DMS 273 treated with DMSO at 0.1 percent for 48 hours (cell line): ENCODE data around the gene CPD.
"Not testable (repeated sequence)": the region's sequence is repeated elsewhere in the genome, so short reads cannot be mapped to it uniquely, and the experiment has no call there.

ENCODE experiments used
- DNase-seq: peaks from one replicate; lab custom pipeline; 2025; lab: John Stamatoyannopoulos, UW

Gene CPD

DNA sequence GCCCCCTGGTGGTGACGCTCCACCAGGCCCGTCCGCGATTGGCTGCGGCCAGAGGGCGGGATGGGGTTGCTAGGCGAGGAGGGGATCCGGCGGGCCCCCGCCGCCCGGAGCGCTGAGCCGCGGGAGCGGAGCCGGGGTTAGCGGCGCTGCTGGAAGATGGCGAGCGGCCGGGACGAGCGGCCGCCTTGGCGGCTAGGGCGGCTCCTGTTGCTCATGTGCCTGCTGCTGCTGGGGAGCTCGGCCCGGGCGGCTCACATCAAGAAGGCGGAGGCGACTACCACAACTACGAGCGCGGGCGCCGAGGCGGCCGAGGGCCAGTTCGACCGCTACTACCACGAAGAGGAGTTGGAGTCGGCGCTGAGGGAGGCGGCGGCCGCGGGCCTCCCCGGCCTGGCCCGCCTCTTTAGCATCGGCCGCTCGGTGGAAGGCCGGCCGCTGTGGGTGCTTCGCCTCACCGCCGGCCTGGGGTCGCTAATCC lies at the start of gene CPD:
TSS of gene CPD (plus strand) at position 103 of the 478 bp plus-strand sequence. CDS start at position 157, 54 bp downstream.
- peak; percentile 84 for DNase-seq

DNA sequence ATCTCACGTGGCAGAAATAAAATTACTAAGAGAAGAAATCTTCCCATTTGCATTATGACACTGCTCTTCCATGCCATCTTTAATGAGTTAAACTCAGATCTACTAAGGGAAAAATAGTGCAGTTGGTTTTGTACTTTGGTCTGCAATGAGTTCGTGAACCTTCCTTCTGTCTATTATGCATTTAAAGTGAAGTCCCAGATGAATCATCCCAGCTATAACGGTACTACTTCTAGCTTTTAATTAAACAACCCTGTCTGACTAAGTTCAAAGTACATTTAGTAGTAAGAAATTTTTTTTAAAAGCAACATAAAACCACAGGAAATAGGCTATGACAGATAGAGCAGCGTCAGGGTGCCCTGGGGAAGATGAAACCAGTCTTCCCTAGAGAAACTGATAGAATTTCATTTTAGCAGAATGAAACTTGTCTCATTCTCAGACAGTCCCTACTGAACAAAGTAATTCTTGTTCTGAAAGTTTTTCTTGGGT lies 46.6 kb upstream of the CPD start:
- DNase-seq, result no peak

DNA sequence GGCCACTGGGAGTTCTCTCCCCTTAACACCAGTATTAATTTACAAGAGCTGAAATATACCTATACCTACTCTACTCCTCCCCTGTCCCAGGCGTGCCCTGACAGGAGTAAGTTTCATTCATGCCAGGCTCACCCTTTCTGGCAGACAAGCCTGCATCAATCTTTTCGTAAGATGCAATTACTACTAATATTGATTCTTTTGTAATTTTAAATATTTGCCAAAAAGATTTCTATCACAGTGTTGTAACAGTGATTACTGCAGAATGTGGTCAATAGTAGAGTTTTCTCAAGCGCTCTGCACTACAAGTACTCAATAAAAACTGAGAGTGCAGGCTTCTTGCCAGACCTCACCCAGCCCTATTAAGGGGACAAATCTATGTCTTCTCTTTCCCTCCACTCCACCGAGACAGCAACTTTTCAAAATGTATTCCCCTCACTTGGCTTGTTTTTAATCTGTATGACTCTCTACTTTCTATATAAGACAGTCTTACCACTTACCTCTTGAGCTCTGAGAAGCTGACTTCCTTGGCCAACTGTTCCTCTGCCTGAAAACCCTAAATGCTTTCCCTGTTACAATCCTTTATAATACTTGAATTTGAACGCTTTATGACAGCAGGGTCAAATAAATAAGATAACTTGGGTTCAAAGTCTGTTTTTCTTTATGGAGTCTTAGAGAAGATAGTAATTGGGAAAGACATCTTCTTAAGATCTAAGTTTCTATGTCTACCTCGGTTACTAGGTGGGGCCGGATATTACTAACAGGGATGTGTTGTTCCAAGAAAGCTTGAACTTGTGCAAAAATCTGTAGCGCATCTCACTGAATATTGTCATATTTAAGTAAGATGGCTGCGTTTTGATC lies 45.0 kb upstream of the CPD start, which contains the start of gene TMIGD1:
TSS of gene TMIGD1 (minus strand) at position 555 of the 858 bp plus-strand sequence. CDS start 1,924 bp downstream, outside the sequence.
- no peak for DNase-seq

DNA sequence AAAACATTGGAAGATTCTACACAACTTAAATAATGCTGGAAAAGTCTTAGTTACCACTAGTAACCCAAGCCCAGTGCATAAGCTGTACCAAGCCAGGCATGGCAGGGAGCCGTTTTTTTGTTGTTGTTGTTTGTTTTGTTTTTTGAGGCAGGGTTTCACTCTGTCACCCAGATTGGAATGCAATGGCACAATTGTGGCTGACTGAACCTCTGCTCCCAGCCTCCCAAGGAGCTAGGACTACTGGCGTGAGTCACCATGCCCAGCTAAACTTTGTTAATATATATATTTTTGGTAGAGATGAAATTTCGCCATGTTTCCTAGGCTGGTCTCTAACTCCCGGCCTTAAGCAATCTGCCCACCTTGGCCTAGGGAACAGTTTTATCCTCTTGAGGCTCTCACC lies 44.3 kb upstream of the CPD start:
- DNase-seq, result no peak

DNA sequence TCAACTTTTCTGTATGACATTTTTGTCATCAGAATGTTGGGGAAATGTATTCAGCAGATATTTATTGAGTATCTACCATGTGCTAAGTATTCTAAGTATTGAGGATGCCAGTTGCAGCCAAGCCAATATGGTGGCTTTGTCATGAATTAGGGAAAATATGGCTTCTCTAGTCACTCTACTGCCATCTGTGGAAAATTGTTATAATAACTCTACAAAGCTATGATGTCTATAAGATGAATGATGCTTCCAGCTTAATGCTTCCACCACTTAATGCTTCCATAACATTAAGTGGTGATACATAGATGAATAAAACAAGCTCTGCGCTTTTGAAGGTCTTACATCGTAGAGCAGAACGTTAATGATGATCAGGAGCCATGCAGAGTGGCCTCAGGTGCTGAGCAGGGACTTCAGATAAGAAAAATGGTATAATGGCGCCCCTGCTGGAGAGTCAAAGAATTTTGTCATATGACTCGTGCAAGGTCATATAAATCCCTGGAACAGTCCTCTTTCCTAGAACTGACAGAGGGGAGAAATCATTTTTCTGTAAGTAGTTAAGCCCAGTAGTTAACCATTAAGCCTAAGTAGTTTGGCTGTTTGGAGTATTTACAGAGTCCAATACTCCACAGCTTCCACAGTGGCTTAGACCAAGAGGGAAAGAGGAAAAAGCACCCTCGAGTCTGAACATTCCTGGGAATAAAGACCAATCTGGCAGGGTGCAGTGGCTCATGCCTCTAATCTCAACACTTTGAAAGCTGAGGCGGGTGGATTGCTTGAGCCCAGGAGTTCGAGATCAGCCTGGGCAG lies 42.2 kb upstream of the CPD start:
- DNase-seq, result peak; percentile 71

DNA sequence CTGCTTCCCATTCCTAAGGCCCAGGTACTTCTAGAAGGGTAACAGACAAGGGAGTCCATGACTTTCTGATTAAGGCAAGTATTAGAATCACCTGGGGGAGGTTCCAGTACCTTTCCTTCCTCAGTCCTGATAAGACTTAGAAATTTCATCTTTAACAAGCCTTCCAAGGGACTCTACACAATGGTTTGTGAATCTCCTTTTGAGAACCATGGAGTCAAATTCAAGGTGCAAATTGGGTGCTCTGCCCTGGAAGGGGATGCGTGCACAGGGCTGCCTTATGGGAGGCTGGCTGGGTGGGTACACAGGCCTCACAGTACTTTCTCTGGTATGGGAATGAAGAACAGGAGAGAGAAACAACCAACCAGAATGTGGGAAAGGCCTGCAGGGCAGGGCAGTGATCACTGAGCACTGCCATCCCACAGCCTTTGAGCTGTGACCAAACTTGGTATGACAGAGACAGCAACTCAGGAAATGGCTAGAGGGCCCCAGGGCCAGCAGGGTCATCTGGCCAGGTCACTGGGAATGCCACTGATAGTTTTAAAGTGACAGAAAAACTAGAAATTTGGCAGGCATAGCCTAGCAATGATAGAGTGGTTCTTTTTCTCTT lies 41.2 kb upstream of the CPD start:
- no peak for DNase-seq

DNA sequence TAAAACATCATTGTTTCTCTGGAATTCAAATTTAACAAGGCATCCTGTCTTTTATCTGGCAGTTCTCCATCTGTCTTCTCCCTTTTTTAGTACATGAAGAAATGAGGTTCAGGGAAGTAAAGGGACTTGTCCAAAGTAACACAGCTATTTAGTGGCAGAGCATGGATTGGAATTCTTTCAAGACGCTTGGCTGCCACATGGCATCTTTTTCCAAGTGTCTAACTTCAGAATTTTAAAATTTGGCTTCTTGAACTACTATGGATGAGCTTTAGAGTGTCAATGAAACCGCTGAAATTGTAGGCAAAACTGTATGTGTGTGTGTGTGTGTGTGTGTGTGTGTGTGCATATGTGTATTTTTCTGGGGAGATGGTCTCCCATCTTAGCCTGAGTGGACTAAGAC lies 39.6 kb upstream of the CPD start:
- no peak for DNase-seq

DNA sequence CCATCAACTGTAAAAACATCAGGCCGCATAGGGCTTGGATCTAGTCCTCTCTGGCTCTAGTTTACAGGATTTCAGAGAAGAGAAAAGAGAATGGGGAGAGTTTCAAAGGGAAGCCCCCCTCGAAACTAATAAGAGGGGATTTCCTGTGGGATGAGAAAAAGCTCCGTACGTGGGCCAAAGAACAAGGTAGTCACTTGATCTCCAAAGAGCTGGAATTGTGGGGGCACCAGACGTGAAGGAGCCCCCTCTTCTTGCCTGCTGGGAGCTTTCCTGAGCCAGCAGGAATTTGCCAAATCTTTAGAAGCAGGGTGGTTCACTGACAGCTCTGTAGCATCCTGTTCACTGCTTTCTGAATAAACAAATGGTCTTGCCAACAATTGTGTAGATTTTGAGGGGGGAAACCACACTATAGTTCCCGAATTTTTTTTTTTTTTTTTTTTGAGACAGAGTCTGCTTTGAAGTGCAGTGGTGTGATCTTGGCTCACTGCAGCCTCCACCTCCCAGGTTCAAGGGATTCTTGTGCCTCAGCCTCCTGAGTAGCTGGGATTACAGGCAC lies 37.8 kb upstream of the CPD start:
- DNase-seq, result no peak

DNA sequence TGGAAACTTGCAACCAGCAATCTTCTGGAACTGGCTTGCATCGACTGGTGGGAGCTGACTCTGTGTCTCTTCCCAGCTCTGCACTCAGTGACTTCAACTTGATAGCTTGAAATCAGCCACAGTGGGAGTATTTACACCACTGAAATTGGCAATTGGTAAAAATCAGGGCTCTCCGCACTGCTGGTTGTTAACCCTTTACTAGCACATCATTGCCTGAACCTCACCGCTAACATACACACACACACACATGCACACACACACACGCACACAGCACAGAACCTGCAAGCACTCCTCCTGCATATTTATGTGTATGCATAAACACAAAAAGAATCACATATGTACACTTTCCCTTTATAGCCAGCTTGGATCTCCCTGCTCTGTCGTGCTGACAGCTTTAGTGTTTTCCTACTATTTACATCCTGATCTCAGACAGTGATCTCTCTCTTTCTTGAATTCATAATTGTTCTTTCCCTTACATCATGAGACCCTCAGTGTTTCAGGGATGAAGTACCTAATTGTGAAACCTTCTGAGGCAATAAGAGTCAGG lies 37.0 kb upstream of the CPD start:
- no peak for DNase-seq

DNA sequence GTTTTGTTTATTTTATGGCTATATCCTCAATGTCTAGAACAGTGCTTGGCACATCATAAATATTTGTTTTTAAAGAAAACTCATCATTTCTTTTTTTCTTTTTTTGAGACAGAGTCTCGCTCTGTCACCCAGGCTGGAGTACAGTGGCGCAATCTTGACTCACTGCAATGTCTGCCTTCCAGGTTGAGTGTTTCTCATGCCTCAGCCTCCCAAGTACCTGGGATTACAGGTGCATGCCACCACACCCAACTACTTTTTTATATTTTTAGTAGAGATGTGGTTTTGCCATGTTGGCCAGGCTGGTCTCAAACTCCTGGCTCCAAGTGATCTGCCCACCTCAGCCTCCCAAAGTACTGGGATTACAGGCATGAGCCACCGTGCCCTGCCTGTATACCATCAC lies 35.5 kb upstream of the CPD start:
- DNase-seq, result not testable (repeated sequence)

DNA sequence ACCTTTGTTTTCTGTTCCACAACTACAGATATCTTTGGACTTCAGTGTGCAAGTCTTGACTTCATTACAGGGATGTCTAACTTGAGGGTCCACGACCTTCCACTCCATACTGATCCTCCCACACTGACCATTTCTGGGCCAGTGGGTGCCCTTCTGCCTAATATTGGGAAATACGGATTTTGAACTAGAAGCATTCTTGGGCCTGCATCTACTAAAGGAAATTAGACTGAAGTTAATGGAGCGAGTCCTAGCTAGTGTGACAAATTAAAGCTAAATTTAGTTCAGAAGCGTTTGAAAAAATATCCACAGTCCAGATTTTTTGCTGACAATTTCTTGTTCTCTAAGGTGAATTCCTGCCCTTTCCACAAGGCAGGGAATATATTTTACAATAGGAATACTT lies 34.9 kb upstream of the CPD start:
- DNase-seq, result no peak

DNA sequence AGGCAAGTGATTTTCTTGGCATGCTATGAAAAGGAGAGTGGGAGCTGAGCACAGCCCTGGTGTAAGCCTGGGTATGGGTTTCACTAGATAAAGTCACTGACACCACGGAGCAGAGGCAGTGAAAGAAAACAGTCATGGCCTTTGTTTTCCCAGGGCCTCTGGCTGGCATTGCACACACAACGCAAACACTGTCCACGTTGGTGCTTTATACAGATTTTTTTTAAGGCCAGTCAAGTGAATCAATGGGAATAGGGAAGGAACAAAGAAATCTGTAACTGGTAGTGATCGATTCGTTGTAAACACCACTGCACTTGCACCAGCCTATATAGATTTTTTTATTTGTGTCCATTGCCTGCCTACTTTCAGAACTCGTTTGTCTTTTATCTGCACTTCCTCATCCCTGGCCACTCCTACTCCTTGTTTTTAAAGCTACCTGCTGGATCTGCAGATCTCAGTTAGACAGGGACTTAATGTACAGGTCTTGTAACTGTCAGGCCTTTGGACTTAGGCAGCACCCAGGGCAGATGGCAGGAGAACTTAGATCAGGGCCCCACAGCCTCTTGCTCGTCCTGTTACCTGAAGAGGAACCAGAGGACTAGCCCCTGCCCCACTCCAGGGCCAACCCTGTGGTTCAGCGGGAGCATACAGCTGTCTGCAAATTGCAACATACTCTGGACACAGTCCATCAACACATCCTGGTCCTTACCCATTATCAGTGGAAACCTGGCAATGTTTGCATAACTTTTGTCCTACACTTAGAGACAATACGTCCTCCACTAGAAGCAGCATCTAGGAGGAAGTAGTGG lies 34.2 kb upstream of the CPD start:
- DNase-seq, result no peak

DNA sequence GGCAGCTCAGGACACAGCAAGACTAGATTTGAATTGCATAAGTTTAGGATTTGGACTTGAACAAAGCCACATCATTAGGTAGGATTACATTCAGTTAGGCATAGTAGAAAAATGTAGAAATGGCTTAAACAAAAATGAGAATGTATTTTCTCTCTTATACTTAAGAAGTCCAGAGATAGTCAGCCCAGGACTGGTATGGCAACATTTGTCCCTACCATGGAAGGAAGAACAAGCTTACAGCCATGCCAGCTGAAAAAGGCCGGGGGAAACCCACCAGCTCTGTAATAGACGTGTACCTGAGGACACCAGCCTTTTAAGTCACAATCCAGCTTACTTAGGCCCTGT lies 33.7 kb upstream of the CPD start:
- DNase-seq, result no peak

DNA sequence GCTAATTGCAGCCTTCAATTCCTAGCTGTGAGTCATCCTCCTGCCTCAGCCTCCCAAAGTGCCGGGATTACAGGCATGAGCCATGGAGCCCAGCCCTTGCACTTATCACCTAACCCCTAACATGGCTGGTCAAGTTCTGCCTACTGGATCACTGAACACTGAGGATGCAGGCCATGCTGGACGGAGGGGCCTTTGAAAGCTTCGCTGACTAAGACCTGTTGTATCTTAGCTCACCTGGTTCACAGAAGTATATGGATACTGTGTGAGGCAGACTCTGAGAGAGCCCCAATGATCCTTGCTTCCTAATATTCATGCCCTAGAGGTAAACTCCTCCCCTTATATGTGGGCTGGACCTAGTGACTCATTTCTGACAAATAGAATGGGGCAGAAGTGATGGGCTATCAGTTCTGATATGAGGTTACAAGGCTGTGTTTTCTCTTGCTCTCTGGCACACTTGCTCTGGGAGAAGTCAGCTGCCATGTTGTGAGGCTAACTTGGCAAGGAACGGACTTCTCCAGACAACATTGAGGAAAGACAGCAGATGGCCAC lies 33.1 kb upstream of the CPD start:
- no peak for DNase-seq

DNA sequence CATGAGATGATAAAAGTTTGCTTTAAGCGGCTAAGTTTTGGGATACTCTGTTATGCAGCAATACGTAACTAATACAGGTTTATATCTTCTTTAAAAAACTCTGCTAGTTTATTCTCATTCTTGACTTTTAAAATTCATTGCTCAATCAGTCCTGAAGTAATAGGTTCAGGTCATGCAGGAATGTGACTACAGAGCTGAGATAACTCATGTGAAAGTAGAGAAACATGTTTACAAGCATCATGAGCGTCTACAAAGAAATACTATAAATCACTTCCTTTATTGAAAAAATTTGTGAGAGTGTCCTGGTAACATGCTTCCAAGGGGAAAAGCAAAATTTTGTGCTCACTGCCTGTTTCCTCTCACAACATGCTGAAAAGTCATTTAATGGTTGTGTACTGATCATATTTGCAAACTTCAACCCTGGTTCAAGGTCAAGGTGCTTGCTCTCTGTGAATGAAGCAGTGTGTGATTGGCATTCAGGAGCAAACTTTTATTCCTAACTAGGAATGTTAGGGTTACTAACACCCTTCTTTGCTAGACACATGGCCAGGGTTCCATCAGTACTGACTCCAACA lies 32.4 kb upstream of the CPD start:
- no peak for DNase-seq

DNA sequence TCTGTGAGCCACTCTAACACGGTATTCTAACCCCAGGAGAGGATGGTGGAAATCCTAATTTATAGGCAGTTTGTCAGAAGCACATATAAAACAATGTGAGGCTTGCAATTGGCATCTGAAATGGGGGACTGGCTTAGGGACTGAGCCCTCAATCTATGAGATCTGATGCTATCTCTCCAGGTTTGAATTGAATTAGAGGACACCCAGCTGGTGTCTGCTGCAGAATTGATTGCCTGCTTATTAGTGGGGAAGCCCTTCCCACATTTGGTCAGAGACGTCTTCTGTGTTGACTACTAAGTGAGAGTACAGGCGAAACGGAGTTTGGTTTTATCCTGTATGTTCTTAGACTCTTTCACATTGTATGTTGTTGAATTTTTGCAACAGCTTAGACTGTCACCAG lies 31.2 kb upstream of the CPD start:
- DNase-seq, result no peak

DNA sequence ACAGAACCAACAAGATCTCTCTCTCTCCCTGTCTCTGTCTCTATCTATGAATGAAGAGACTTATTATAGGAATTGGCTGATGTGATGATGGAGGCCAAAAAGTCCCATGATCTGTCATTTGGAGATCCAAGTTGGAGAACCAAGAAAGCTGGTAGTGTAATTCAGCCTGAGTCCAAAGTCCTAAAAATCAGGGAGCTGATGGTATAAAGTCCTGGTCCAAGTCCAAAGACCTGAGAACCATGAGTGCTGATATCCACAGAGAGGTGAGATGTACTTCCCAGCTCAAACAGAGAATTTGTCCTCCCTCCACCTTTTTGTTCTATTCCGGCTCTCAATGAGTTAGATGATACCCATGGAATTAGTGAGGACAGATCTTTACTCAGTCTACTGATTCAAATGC lies 29.5 kb upstream of the CPD start:
- DNase-seq, result no peak

DNA sequence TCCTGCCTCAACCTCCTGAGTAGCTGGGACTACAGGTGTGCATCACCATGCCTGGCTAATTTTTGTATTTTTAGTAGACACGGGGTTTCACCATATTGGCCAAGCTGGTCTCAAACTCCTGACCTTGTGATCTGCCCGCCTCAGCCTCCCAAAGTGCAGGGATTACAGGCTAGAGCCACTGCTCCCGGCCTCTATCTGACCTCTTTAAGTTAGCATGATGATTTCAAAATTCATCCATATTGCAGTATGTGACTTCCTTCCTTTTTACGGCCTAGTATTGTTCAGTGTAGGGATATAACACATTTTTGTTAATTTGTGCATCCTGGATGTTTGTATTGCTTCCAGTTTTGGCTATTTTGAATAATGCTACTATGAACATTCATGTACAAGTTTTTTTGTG lies 27.5 kb upstream of the CPD start:
- not testable (repeated sequence) for DNase-seq

DNA sequence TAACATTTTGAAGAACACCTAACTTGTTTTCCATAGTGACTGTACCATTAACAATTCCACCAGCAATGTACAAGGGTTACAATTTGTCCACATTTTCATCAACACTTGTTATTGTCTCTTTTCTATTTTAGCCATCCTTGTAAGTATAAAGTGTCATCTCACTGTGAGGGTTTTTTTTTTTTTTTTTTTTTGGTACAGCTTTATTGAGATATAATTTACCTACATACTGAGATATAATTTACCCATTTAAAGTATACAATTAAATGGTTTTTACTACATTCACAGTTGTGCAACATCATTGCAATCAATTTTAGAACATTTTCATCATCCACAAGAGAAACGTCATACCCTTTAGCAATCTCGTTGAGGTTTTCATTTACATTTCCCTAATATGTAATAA lies 27.0 kb upstream of the CPD start:
- no peak for DNase-seq

DNA sequence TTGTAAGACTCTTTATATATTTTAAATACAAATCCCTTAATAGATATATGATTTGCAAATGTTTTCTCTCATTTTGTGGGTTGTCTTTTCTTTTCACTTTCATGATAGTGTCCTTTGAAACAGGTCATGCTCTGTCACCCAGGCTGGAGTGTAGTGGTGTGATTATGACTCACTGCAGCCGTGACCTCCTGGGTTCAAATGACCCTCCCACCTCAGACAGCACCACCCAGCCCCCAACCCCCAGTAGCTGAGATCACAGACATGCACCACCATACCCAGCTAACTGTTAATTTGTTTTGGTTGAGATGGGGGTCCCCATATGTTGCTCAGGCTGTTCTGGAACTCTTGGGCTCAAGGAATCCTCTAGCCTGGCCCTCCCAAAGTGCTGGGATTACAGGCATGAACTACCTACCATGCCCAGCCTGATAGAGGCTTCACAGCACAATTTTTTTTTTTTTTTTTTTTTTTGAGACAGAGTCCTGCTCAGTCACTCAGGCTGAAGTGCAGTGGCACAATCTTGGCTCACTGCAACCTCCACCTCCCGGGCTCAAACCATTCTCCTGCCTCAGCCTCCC lies 26.4 kb upstream of the CPD start:
- DNase-seq, result no peak
